ENCODE measurements around the gene PAWR.
"Not testable (repeated sequence)": the region's sequence is repeated elsewhere in the genome, so short reads cannot be mapped to it uniquely, and the experiment has no call there.

Gene PAWR

GRCh38 chr12:79686171-79686570 lies 4.6 kb downstream of the PAWR start:
- DNase-seq (ENCODE audit: low read depth): no peak

DNA sequence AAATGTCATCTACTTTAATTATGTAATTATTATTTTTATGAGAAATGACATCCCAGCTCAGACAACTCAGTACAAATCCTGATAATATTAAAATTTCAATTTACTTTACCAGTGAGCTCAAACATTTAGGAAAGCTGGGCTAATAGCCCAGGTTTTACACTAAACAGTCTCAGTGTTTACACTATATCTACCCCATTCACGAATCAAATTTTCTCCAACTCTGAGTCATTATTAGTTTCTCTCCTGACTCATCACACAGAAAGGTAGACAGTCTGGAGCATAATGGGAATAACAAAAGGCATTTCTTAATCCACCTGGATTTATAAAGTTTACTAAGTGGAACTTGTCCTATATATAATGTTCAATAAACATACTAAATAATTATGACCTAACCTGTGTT lies 5.7 kb downstream of the PAWR start:
- DNase-seq (ENCODE audit: low read depth): no peak

DNA sequence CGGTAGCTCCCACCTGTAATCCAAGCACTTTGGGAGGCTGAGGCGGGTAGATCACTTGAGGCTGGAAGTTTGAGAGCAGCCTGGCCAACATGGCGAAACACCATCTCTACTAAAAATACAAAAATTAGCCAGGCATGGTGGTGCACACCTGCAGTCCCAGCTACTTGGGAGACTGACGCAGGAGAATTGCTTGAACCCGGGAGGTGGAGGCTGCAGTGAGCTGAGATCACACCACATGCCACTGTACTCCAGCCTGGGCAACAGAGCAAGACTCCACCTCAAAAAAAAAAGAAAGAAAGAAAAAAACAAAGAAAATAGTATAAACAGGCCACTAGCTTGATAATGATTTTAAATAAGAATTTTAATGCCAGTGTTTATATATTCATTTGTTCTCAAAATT lies 6.4 kb downstream of the PAWR start:
- DNase-seq (ENCODE audit: low read depth): not testable (repeated sequence)

GRCh38 chr12:79682593-79682992 lies 8.2 kb downstream of the PAWR start:
- no peak for DNase-seq (ENCODE audit: low read depth)

DNA sequence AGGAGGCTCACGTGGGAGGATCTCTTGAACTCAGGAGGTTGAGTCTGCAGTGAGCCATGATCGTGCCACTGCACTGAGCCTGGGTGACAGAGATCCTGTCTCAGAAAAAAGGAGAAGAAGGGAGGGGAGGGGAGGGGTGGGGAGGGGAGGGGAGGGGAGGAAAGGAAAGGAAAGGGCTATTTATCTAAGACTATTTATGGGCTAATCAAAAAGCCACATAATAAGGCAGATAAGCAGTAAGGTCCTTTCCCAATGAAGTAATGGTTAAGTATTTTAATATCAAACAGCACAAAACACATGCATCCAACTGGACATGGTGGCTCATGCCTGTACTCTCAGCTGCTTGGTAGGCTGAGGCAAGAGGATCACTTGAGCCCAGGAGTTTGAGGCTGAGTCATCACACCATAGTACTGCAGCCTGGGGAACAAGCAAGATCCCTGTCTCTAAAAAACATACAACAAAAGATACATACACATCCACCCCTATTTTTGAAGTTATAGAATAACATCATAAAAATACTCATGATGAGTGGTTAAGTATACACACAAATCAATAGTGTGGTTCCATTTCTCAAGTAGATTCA lies 9.7 kb downstream of the PAWR start:
- DNase-seq (ENCODE audit: low read depth): no peak

GRCh38 chr12:79680051-79680450 lies 10.7 kb downstream of the PAWR start:
- no peak for DNase-seq (ENCODE audit: low read depth)

- DNase-seq (ENCODE audit: low read depth): no peak
Measured at GRCh38 chr12:79678306-79678705, 12.5 kb downstream of the PAWR start.

- no peak for DNase-seq (ENCODE audit: low read depth)
Measured at GRCh38 chr12:79677672-79678071, 13.1 kb downstream of the PAWR start.

GRCh38 chr12:79676579-79676978 lies 14.2 kb downstream of the PAWR start:
- DNase-seq (ENCODE audit: low read depth): no peak

DNA sequence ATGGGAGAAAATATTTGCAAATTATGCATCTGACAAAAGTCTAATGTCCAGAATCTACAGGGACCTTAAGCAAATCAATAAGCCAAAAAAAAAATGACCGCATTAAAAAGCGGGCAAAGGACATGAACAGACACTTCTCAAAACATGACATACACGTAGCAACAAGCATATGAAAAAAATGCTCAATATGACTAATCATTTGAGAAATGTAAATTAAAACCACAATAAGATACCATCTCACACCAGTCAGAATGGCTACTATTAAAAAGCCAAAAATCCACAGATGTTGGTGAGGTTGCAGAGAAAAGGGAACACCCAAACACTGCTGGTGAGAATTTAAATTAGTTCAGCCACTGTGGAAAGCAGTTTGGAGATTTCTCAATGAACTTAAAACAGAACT lies 16.1 kb downstream of the PAWR start:
- DNase-seq (ENCODE audit: low read depth): no peak

- no peak for DNase-seq (ENCODE audit: low read depth)
Measured at GRCh38 chr12:79673354-79673753, 17.4 kb downstream of the PAWR start.

DNA sequence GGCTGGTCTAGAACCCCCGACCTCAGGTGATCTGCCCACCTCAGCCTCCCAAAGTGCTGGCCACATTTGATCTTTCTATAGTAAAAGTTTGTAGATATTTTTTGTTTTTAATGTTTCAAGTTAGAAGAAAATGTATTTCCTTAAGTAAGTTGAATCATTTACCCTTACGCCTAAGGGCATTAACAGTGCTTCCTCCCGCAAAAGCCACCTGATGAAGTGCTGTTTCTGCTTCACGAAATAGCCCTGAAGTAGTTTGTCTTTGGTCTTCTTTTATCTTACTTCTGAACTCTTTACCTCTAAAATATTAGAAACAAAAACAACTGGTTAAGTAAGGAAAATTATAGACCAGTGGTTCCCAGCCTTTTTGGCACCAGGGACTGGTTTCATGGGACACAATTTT lies 22.7 kb downstream of the PAWR start:
- no peak for DNase-seq (ENCODE audit: low read depth)

DNA sequence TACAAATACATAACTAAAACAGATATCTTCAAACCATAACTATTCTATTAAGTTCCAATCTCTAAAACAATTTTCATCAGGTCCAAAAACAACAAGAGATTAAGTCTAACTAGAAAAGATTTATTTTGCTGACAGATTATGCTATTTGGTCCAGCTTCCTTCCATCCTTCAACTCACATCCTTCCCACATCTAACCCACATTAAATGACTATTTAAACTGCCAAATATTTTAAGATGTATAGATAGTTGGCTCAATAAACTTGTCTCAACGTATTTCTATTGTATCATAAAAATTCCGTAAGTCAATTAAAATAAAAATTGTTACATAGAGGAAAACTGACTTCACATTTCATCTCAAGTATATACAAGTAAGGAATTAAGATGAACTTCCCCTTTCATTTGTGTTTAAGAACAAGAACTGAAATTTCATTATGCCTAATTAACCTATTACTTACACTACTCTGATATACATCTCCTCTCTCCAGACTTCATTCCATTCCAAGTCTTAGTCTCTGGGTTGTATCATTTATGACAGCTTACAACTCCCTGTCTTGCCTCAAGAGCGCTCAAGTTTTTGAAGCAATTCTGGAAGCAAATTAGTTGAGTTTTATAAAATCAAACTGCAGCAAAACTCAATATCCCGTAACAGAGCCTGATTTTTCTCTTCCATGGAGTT lies 25.4 kb downstream of the PAWR start:
- DNase-seq (ENCODE audit: low read depth): no peak

GRCh38 chr12:79664518-79664917 lies 26.2 kb downstream of the PAWR start:
- no peak for DNase-seq (ENCODE audit: low read depth)

- DNase-seq (ENCODE audit: low read depth): no peak
Measured at GRCh38 chr12:79662046-79662811, 28.5 kb downstream of the PAWR start.

DNA sequence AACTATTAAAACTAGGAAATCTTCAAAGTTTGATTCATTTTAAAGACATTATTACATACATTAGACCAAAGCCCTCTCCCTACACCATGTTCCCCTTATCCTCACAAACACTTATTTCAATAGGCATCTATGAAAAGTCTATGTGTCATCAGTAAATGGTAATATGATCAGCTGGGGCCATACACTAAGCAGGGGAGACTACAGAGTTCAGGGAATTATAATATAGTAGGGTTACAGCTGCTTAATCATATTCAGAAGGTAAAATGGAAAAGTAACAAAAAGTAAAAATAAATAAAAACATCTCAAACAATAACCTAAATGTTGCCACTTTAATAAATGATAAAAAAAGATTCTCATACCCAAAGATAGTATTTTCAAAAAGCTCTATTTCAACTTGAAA lies 29.1 kb downstream of the PAWR start:
- DNase-seq (ENCODE audit: low read depth): no peak

DNA sequence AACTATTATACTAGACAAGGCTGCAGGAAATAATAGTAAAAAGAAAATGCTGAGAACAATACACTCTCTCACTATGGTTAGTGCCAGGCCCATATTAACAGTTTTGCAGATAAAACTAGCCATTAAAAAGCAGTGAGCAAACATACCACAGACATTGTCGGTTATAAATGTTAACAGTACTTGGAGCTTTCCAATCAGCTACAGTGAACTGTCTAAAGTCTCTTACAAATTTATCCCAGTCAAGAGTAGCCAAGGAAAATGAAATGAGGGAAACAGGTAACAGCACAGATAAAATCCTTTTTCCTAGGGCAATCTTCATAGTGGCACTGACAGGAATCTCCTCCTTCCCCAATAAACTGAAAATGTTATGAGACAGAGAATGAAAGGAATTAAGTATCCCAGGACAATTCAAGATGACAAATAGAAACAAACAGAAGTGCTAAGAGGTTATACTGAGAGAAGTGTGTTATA lies 30.8 kb downstream of the PAWR start:
- no peak for DNase-seq (ENCODE audit: low read depth)

DNA sequence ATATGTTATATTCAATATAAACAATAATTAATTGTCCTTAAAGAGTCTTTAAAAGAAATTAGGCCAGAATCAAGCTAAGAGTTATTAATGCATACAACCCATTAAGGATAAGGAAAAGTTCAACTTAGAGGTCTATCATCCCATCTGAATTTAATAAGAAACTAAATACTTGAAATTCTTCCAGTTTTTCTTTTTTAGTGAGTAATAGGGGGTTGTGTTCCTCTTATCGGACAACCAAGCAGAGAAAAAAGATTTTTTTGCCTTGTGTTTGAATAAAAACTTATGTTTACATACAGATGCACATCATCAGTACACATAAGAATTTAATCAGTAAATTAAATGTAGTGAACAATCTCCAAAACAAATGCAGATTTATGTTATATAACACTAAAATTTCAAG lies 32.5 kb downstream of the PAWR start:
- no peak for DNase-seq (ENCODE audit: low read depth)

DNA sequence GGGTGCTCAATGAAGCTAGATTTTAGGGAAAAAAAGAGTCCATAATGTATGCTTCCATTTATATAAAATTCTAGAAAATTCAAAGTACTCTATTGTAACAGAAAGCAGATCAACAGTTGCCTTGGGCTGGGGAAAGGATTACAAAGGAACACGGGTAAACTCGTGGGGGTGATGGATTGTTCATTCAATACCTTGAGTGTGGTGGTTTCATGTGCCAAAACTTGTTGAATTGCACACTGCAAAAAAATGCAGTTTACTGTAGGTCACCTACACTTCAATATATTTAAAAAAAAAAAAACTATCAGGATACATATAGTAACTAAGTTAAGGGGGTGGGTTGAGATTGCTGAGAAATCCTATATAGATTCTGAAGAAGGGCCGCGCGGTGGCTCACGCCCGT lies 33.6 kb downstream of the PAWR start:
- DNase-seq (ENCODE audit: low read depth): no peak

GRCh38 chr12:79655036-79655435 lies 35.7 kb downstream of the PAWR start:
- DNase-seq (ENCODE audit: low read depth): no peak

DNA sequence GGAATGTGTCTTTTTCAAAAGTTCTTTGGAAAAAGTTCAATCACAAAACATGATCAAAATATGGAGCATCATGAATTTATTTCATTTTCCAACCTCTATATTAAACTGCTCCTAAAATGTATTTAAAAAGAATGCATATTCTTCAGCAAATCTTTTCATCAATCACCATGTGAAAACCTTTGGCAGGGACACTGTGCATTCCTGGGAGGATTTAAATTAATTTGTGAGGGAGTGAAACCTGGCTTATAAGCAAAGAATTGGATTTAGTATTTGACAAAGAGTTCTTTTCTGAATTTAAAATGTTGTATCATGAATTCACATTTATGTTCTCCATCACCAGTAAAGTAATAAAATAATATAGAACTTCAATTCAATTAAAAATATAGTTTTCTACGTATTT lies 38.2 kb downstream of the PAWR start:
- no peak for DNase-seq (ENCODE audit: low read depth)

- no peak for DNase-seq (ENCODE audit: low read depth)
Measured at GRCh38 chr12:79650440-79650839, 40.3 kb downstream of the PAWR start.

- DNase-seq (ENCODE audit: low read depth): no peak
Measured at GRCh38 chr12:79648881-79649280, 41.9 kb downstream of the PAWR start.

Measured in activated T-helper 9 cell treated with anti-CD3 and anti-CD28 coated beads, Interleukin-2, amount 50 U/mL, for 16 hours (primary cell).